Prostate gland (tissue), 2 donors: ENCODE measurements around the gene PRKG1. TPM values are rescaled to one million over a fixed set of nuclear protein-coding genes. Genes with fewer than 3 reads are reported as not detected.

Source experiments
- DNase-seq: peaks from one replicate; pipeline ENCODE4 v3.0.0-alpha.2; 2019; ENCODE audit warnings: low spot score
- H3K27ac ChIP-seq, 2 donors: fragments of 200-600 bp; sonication (generic); 2 replicates each; pipeline ENCODE4 v1.5.1; 2017 to 2019
- H3K27me3 ChIP-seq: fragments of 200-600 bp; sonication (generic); replicated peaks from 2 replicates; pipeline ENCODE4 v1.5.1; 2019; ENCODE audit not compliant: insufficient read depth
- H3K36me3 ChIP-seq, 2 donors: fragments of 200-600 bp; sonication (generic); 1 replicate in 1 of 2; 2 replicates in 1 of 2; pipeline versions ENCODE4 v1.5.1 to v1.8.1; 2017 to 2019
- H3K4me1 ChIP-seq: fragments of 200-600 bp; sonication (generic); replicated peaks from 2 replicates; pipeline ENCODE4 v1.5.1; 2019
- H3K4me3 ChIP-seq, 2 donors: fragments of 200-600 bp; sonication (generic); 2 replicates each; pipeline ENCODE4 v1.5.1; 2017 to 2019
- H3K9me3 ChIP-seq: fragments of 200-600 bp; sonication (generic); 2 replicates; pipeline ENCODE4 v1.5.1; 2017
- POLR2A ChIP-seq: fragments of 450-650 bp; IDR thresholded peaks from one replicate; pipeline ENCODE4 v1.6.1; 2016; ENCODE audit warnings: antibody characterized with exemption, mild to moderate bottlenecking
- POLR2AphosphoS5 ChIP-seq: sonication (generic); formaldehyde crosslinking; IDR thresholded peaks from one replicate; pipeline ENCODE4 v1.6.1; 2017; ENCODE audit warnings: antibody characterized with exemption
- WGBS: methylation state at CpG from one replicate; pipeline ENCODE4 v1.1.5; 2018; 5-methylcytosine and 5-hydroxymethylcytosine counted together
- intact Hi-C: fragments of 100-400 bp; cut with DNase I; formaldehyde crosslinking; loops from one replicate; pipeline ENCODE4 v1.14.2; 2022
- total RNA-seq, 2 donors: library from RNA; depleted of rRNA; stranded (reverse); fragments of >200 nt; gene quantifications; one replicate each; pipeline ENCODE4 v1.1.0, GENCODE V29; 2016
- TF ChIP-seq, protein P1 (sequence below), 4 experiments: fragments of 200-600 bp in 2 of 4; fragments of 450-650 bp in 2 of 4; sonication (generic) in 2 of 4; IDR thresholded peaks; 1 replicate in 3 of 4; 2 replicates in 1 of 4; pipeline ENCODE4 v1.5.1; 2016 to 2019; ENCODE audit warnings: antibody characterized with exemption in 4 of 4, mild to moderate bottlenecking in 2 of 4, moderate library complexity in 2 of 4

Gene PRKG1
- total RNA-seq, 2 donors from 2014 or later, result 2.7 to 9.0 TPM

DNA sequence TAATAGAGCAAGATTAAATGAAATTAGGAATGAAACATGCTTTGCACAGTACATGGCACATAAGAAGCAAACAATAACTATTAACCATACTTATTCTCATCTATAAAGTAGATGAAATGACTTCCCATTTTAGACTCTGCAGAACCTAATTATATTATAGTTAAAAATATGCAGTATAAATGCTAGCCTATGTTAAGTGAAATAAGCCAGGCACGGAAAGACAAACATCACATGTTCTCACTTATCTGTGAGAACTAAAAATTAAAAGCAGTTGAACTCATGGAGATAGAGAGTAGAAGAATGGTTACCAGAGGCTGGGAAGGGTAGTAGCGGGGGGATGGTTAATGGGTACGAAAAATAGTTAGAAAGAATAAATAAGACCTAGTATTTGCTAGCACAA is 247.0 kb downstream of the PRKG1 start:
- H3K4me1 ChIP-seq, result no peaks in the 10 kb centered on the region
- TF ChIP-seq, protein P1, sequence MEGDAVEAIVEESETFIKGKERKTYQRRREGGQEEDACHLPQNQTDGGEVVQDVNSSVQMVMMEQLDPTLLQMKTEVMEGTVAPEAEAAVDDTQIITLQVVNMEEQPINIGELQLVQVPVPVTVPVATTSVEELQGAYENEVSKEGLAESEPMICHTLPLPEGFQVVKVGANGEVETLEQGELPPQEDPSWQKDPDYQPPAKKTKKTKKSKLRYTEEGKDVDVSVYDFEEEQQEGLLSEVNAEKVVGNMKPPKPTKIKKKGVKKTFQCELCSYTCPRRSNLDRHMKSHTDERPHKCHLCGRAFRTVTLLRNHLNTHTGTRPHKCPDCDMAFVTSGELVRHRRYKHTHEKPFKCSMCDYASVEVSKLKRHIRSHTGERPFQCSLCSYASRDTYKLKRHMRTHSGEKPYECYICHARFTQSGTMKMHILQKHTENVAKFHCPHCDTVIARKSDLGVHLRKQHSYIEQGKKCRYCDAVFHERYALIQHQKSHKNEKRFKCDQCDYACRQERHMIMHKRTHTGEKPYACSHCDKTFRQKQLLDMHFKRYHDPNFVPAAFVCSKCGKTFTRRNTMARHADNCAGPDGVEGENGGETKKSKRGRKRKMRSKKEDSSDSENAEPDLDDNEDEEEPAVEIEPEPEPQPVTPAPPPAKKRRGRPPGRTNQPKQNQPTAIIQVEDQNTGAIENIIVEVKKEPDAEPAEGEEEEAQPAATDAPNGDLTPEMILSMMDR (IDR thresholded peaks at IDR 0.05), result no peak
- TF ChIP-seq POLR2A (no peak), POLR2AphosphoS5 (no peak)
- WGBS, result 93% methylated on average over 3 of the region's 3 CpGs
- H3K36me3 ChIP-seq, result no peaks in the 10 kb centered on the region
- no peaks in the 10 kb centered on the region for H3K27me3 ChIP-seq
- no peak overlapping the region for H3K27ac ChIP-seq
- no peak overlapping the region for H3K4me3 ChIP-seq
- H3K9me3 ChIP-seq, result no peaks in the 10 kb centered on the region
- no peak for DNase-seq
- intact Hi-C loops, result no loop called here

DNA sequence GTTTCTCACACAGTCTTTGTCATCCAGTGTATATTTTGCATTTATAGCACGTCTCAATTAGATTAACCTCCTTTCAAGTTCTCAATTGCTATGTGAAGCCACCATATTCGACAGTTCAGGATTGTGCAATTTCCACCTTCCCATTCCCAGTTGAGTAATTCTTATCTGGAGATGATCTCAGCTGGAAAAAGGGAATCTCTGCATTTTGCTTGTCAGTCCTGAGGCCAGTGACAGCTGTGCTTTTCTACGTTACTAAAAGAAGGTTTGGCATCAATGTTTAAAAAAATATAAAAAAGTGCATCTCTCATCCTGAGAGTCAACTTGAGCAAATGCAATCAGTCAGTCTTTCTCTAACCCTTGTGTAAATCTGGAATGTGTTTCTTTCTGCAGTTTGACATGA is 247.7 kb downstream of the PRKG1 start:
- Histone ChIP-seq H3K4me3 (no peak overlapping the region), H3K36me3 (no peaks in the 10 kb centered on the region), H3K4me1 (no peaks in the 10 kb centered on the region), H3K9me3 (no peaks in the 10 kb centered on the region), H3K27me3 (no peaks in the 10 kb centered on the region), H3K27ac (no peak overlapping the region)
- TF ChIP-seq POLR2AphosphoS5 (no peak), POLR2A (no peak)
- TF ChIP-seq, protein P1 (IDR thresholded peaks at IDR 0.05), result no peak
- WGBS, result 41% methylated on average over 3 of the region's 3 CpGs
- intact Hi-C loops, result no loop called here
- DNase-seq, result no peak

DNA sequence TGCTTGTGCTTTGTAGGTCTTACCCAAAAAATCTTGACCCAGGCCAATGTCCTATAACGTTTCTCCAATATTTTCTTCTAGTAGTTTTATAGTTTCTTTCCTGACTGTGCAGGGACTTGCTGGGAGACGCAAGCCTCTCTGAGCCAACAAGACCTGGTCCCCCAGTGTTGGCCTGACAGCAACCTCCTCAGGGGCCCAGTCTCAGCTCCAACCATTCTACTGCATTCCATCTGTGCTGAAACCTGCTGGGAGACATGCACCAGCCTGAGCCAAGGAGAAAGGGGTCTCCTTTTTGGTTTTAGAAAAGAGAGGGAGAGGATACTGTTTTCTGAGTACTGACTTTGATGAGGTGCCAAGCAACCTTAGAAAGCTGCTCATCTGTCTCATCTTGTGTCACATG is 251.4 kb downstream of the PRKG1 start:
- 74% methylated on average over 2 of the region's 2 CpGs for WGBS
- TF ChIP-seq, protein P1 (IDR thresholded peaks at IDR 0.05), result no peak
- TF ChIP-seq POLR2A (no peak), POLR2AphosphoS5 (no peak)
- H3K36me3 ChIP-seq, result no peaks in the 10 kb centered on the region
- H3K4me3 ChIP-seq, result no peak overlapping the region
- intact Hi-C loops, result no loop called here
- no peaks in the 10 kb centered on the region for H3K4me1 ChIP-seq
- no peak overlapping the region for H3K27ac ChIP-seq
- H3K9me3 ChIP-seq, result no peaks in the 10 kb centered on the region
- no peaks in the 10 kb centered on the region for H3K27me3 ChIP-seq
- DNase-seq, result no peak

DNA sequence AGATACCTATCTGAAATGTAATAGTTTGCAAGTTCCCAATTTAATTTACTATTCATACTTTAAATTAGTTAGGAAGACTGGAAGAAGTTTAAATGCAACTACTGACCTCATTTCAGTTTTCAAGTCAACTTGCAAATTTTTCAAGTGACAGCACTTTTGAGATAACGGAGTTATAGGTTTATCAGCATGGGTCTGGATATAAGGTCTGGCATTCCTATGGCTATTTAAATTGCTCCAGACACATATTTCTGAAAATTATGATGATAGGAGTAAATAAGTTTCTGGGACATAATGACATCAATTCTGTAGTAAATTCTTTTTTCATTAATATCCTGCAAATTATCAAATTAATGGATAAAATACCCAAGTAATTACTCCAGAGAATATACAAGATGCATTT is 251.9 kb downstream of the PRKG1 start:
- Histone ChIP-seq H3K27me3 (no peaks in the 10 kb centered on the region), H3K36me3 (no peaks in the 10 kb centered on the region), H3K27ac (no peak overlapping the region), H3K4me1 (no peaks in the 10 kb centered on the region), H3K9me3 (no peaks in the 10 kb centered on the region), H3K4me3 (no peak overlapping the region)
- DNase-seq, result no peak
- WGBS, result 97% methylated on average over 1 of the region's 1 CpG
- TF ChIP-seq, protein P1 (IDR thresholded peaks at IDR 0.05), result no peak
- no peak for TF ChIP-seq POLR2AphosphoS5
- TF ChIP-seq POLR2A, result no peak
- intact Hi-C loops, result no loop called here

DNA sequence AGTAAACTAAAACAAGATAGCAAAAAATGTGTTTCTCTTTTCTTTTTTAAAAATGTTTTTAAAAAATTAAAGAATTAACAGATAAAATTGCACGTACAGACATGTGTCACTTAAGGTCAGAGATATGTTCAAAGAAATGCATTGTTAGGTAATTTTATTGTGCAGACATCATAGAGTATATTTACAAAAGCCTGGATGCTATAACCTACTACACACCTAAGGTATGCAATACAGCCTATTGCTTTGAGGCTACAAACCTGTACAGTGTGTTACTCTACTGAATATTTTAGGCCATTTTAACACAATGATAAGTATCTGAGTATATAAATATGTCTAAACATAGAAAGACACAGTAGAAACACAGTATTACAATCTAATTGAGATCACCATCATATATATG is 253.1 kb downstream of the PRKG1 start:
- no peak for TF ChIP-seq POLR2AphosphoS5
- TF ChIP-seq, protein P1 (IDR thresholded peaks at IDR 0.05), result no peak
- no peak overlapping the region for H3K4me3 ChIP-seq
- H3K27ac ChIP-seq, result no peak overlapping the region
- no peaks in the 10 kb centered on the region for H3K4me1 ChIP-seq
- no peaks in the 10 kb centered on the region for H3K9me3 ChIP-seq
- intact Hi-C loops, result no loop called here
- 90% methylated on average over 1 of the region's 1 CpG for WGBS
- DNase-seq, result no peak
- no peaks in the 10 kb centered on the region for H3K27me3 ChIP-seq
- H3K36me3 ChIP-seq, result no peaks in the 10 kb centered on the region
